DOHH2 (cell line): ENCODE data around the gene TRPM1.

Experiments used
- H3F3A ChIP-seq: fragments of 200-600 bp; sonication (generic), shearing (Covaris generic); 2 replicates; pipeline ENCODE4 v1.6.0; 2016; ENCODE audit warnings: antibody characterized with exemption, mild to moderate bottlenecking; ENCODE audit not compliant: control insufficient read depth, insufficient read depth
- H3K27ac ChIP-seq: fragments of 200-600 bp; sonication (generic); 2 replicates; pipeline ENCODE4 v1.5.1; 2014; ENCODE audit warnings: low read depth, mild to moderate bottlenecking, low read length, moderate library complexity
- H3K27me3 ChIP-seq: fragments of 200-600 bp; sonication (generic); 2 replicates; pipeline ENCODE4 v1.6.1; 2014; ENCODE audit warnings: mild to moderate bottlenecking, low read length, mixed read lengths; ENCODE audit not compliant: control insufficient read depth
- H3K36me3 ChIP-seq: fragments of 200-600 bp; sonication (generic); 2 replicates; pipeline ENCODE4 v1.6.1; 2014; ENCODE audit warnings: mild to moderate bottlenecking, low read length, moderate library complexity, mixed read lengths; ENCODE audit not compliant: control insufficient read depth
- H3K4me1 ChIP-seq: fragments of 200-600 bp; sonication (generic); 2 replicates; pipeline ENCODE4 v1.6.1; 2014; ENCODE audit warnings: mild to moderate bottlenecking, low read length, mixed read lengths; ENCODE audit not compliant: control insufficient read depth
- H3K4me2 ChIP-seq: fragments of 200-600 bp; sonication (generic); 2 replicates; pipeline ENCODE4 v1.6.0; 2014; ENCODE audit warnings: mild to moderate bottlenecking, low read length, moderate library complexity
- H3K4me3 ChIP-seq: fragments of 200-600 bp; sonication (generic); 2 replicates; pipeline ENCODE4 v1.5.1; 2014; ENCODE audit warnings: mild to moderate bottlenecking, low read length, mixed read lengths
- H3K79me2 ChIP-seq: fragments of 200-600 bp; sonication (generic); 2 replicates; pipeline ENCODE4 v1.6.1; 2014; ENCODE audit warnings: mild to moderate bottlenecking, low read length, mixed read lengths; ENCODE audit not compliant: control insufficient read depth
- H3K9me2 ChIP-seq: fragments of 200-600 bp; sonication (generic); replicated peaks from 2 replicates; pipeline ENCODE4 v1.6.1; 2014; ENCODE audit warnings: mild to moderate bottlenecking, low read length, mixed read lengths; ENCODE audit not compliant: control insufficient read depth
- H3K9me3 ChIP-seq: fragments of 200-600 bp; sonication (generic); 2 replicates; pipeline ENCODE4 v1.6.1; 2014; ENCODE audit warnings: antibody characterized with exemption, low read length, mixed read lengths; ENCODE audit not compliant: control insufficient read depth, insufficient read depth
- H4K20me1 ChIP-seq: fragments of 200-600 bp; sonication (generic); 2 replicates; pipeline ENCODE4 v1.6.0; 2014; ENCODE audit warnings: low read depth, mild to moderate bottlenecking, antibody characterized with exemption, low read length, moderate library complexity; ENCODE audit not compliant: control insufficient read depth, insufficient read depth
- EZH2phosphoT487 ChIP-seq: fragments of 200-600 bp; sonication (generic); IDR thresholded peaks from 2 replicates; pipeline ENCODE4 v1.6.1; 2017; ENCODE audit warnings: borderline replicate concordance, mild to moderate bottlenecking, antibody characterized with exemption, low read length, moderate library complexity, mixed read lengths
- TF ChIP-seq, protein P1 (sequence below): fragments of 200-600 bp; sonication (generic); IDR thresholded peaks from one replicate; pipeline ENCODE4 v1.5.1; 2014; ENCODE audit warnings: antibody characterized with exemption, mild to moderate bottlenecking, low read depth, low read length; ENCODE audit not compliant: poor library complexity, severe bottlenecking

The TRPM1 gene

DNA sequence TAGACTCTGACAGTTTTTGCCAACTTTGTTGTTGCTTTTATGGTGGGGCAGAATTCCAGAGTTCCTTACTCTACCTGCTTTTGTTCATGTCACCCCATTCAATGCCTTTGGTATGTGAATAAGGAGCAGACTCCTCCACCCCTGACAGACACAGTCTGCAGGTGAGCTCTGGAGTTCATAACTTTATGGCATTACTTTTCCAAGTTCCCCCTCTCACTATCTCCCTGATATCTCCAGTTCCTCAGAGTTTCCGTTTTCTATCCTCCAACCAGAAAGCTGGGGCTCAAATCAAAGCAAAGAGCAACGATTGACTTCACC, 87.0 kb downstream of the TRPM1 start:
- no peaks in the 10 kb centered on the region for H4K20me1 ChIP-seq
- no peaks in the 10 kb centered on the region for H3F3A ChIP-seq
- H3K27me3 ChIP-seq, result peaks cover 3% of the 10 kb centered on the region; the same call in 1 of the 2 replicates
- H3K27ac ChIP-seq, result no peak overlapping the region
- H3K9me3 ChIP-seq, result 0 out of 2 replicates have a peak, but pooled peaks cover 3% of the 10 kb centered on the region
- H3K36me3 ChIP-seq, result no peaks in the 10 kb centered on the region
- no peaks in the 10 kb centered on the region for H3K79me2 ChIP-seq
- no peak overlapping the region for H3K4me3 ChIP-seq
- H3K9me2 ChIP-seq, result no peaks in the 10 kb centered on the region
- H3K4me2 ChIP-seq, result peak overlapping the region; percentile 18; the same call in 1 of the 2 replicates
- TF ChIP-seq, protein P1, sequence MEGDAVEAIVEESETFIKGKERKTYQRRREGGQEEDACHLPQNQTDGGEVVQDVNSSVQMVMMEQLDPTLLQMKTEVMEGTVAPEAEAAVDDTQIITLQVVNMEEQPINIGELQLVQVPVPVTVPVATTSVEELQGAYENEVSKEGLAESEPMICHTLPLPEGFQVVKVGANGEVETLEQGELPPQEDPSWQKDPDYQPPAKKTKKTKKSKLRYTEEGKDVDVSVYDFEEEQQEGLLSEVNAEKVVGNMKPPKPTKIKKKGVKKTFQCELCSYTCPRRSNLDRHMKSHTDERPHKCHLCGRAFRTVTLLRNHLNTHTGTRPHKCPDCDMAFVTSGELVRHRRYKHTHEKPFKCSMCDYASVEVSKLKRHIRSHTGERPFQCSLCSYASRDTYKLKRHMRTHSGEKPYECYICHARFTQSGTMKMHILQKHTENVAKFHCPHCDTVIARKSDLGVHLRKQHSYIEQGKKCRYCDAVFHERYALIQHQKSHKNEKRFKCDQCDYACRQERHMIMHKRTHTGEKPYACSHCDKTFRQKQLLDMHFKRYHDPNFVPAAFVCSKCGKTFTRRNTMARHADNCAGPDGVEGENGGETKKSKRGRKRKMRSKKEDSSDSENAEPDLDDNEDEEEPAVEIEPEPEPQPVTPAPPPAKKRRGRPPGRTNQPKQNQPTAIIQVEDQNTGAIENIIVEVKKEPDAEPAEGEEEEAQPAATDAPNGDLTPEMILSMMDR, result no peak
- no peak for TF ChIP-seq EZH2phosphoT487
- peaks cover 14% of the 10 kb centered on the region for H3K4me1 ChIP-seq

DNA sequence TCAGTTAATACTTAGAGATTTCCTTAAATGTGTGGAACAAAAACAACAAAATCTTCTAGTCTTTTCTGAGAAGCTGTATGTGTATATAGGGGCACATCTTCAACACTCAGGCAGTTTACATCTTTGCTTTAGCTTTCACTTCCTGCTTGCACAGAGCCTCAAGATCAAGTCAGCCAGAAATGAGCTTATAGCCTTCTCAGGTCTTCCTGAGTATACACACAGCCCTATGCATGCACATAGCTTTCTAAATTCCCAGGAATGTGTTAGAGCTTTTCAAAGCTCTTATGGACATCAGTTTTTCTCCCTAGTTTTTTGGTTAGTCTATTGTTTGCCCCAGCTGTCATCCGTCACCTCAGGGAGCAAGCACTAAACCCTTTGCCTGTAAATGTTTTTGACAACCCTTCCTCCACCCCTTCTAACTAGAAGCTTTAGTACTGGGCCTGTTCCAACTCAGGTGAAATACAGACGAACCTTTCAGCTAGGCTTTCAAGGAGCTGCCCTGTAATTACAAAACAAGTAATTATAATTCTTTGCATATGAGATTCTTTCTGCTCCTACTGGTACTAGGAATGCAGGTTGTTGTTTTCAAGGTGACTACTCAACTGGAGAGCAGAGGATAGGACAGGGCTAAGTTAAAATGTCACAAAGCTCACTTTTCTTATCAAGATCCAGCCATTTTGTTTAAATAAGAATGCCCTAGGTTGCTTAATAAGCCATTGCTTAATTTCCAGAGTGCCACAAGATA, 87.5 kb downstream of the TRPM1 start:
- Histone ChIP-seq H3K4me2 (peak overlapping the region; percentile 18; the same call in 1 of the 2 replicates), H4K20me1 (no peaks in the 10 kb centered on the region), H3K27me3 (peaks cover 3% of the 10 kb centered on the region; the same call in 1 of the 2 replicates), H3K27ac (no peak overlapping the region), H3K9me3 (0 out of 2 replicates have a peak, but pooled peaks cover 3% of the 10 kb centered on the region), H3K4me3 (no peak overlapping the region), H3F3A (no peaks in the 10 kb centered on the region), H3K36me3 (no peaks in the 10 kb centered on the region), H3K9me2 (no peaks in the 10 kb centered on the region), H3K79me2 (no peaks in the 10 kb centered on the region), H3K4me1 (peaks cover 14% of the 10 kb centered on the region)
- TF ChIP-seq, protein P1, result no peak
- no peak for TF ChIP-seq EZH2phosphoT487

DNA sequence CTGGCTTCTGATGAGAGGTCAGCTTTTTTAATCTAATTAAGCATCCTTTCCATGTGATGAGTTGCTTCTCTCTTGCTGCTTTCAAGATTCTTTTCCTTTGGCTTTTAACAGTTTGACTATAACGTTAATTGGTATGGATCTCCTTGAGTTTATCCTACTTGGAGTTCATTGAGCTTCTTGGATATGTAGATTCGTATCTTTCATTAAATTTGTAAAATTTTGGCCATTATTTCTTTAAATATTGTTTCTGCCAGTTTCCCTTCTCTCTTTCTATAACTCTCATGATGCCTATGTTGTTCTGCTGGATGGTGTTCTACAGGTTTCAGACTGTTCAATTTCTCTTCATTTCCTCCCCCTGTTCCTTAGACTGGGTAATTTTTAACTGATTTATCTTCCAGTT, 89.1 kb downstream of the TRPM1 start:
- Histone ChIP-seq H3K36me3 (no peaks in the 10 kb centered on the region), H3K27me3 (peaks cover 16% of the 10 kb centered on the region), H3K4me2 (no peak overlapping the region), H4K20me1 (no peaks in the 10 kb centered on the region), H3K9me3 (0 out of 2 replicates have a peak, but pooled peaks cover 3% of the 10 kb centered on the region), H3K4me1 (peaks cover 14% of the 10 kb centered on the region), H3K4me3 (no peak overlapping the region), H3K27ac (no peak overlapping the region), H3K9me2 (no peaks in the 10 kb centered on the region), H3F3A (no peaks in the 10 kb centered on the region), H3K79me2 (no peaks in the 10 kb centered on the region)
- TF ChIP-seq, protein P1, result no peak
- TF ChIP-seq EZH2phosphoT487, result no peak
